GM18502 (cell line): ENCODE data around the gene COL8A1.
A peak's percentile ranks its signal among the peaks of the same experiment; 100 is the strongest.
"Not testable (repeated sequence)": the region's sequence is repeated elsewhere in the genome, so short reads cannot be mapped to it uniquely, and the experiment has no call there.

ENCODE experiments used
- ATAC-seq: cut with Tn5 transposase; IDR thresholded peaks from one replicate; pipeline ENCODE4 v1.9.1; 2021; ENCODE audit warnings: mild to moderate bottlenecking; ENCODE audit not compliant: unreplicated experiment, poor library complexity

COL8A1 gene

GRCh38 chr3:99834211-99834957, 196.0 kb downstream of the COL8A1 start:
- ATAC-seq, result no peak

GRCh38 chr3:99836681-99837080, 198.3 kb downstream of the COL8A1 start:
- no peak for ATAC-seq

- ATAC-seq, result no peak
Measured at GRCh38 chr3:99837715-99838114, 199.3 kb downstream of the COL8A1 start.

- ATAC-seq, result no peak
Measured at GRCh38 chr3:99838755-99839154, 200.4 kb downstream of the COL8A1 start.

- ATAC-seq, result no peak
Measured at GRCh38 chr3:99839613-99840012, 201.2 kb downstream of the COL8A1 start.

- not testable (repeated sequence) for ATAC-seq
Measured at GRCh38 chr3:99841949-99842348, 203.6 kb downstream of the COL8A1 start.

- ATAC-seq, result peak; percentile 68
Measured at GRCh38 chr3:99842826-99843589, 204.6 kb downstream of the COL8A1 start.

- ATAC-seq, result peak; percentile 17
Measured at GRCh38 chr3:99843590-99844258, 205.3 kb downstream of the COL8A1 start.

GRCh38 chr3:99845331-99845730, 206.9 kb downstream of the COL8A1 start:
- ATAC-seq, result no peak

- no peak for ATAC-seq
Measured at GRCh38 chr3:99845999-99846398, 207.6 kb downstream of the COL8A1 start.

- ATAC-seq, result no peak
Measured at GRCh38 chr3:99846477-99847160, 208.2 kb downstream of the COL8A1 start.

GRCh38 chr3:99848433-99848832, 210.0 kb downstream of the COL8A1 start:
- no peak for ATAC-seq
